NCI-H1105 (cell line): ENCODE measurements around the gene ODC1.
A peak's percentile ranks its signal among the peaks of the same experiment; 100 is the strongest.
"Not testable (repeated sequence)": the region's sequence is repeated elsewhere in the genome, so short reads cannot be mapped to it uniquely, and the experiment has no call there.

ENCODE experiments used
- DNase-seq: peaks from one replicate; lab custom pipeline; 2025; lab: John Stamatoyannopoulos, UW

The ODC1 gene

GRCh38 chr2:10447895-10448575 is at the start of gene ODC1:
TSS of gene ODC1 (minus strand) at chr2:10448327. CDS start at chr2:10445032, 3,295 bp downstream.
- DNase-seq = peak; percentile 94

GRCh38 chr2:10497797-10498251 is 49.7 kb upstream of the ODC1 start:
- no peak for DNase-seq

- DNase-seq = no peak
These were observed 47.8 kb upstream of the ODC1 start for GRCh38 chr2:10495988-10496313.

GRCh38 chr2:10495311-10495987 is 47.3 kb upstream of the ODC1 start:
- no peak for DNase-seq

- no peak for DNase-seq
These were observed 46.4 kb upstream of the ODC1 start for GRCh38 chr2:10494351-10495066.

GRCh38 chr2:10493634-10494281 is 45.6 kb upstream of the ODC1 start:
- no peak for DNase-seq

GRCh38 chr2:10493075-10493633 is 45.0 kb upstream of the ODC1 start:
- no peak for DNase-seq

- no peak for DNase-seq
These were observed 42.7 kb upstream of the ODC1 start for GRCh38 chr2:10490806-10491291.

GRCh38 chr2:10489842-10490555 is 41.9 kb upstream of the ODC1 start:
- no peak for DNase-seq

- DNase-seq = not testable (repeated sequence)
These were observed 40.0 kb upstream of the ODC1 start for GRCh38 chr2:10488142-10488541.

- DNase-seq = not testable (repeated sequence)
These were observed 39.6 kb upstream of the ODC1 start for GRCh38 chr2:10487741-10488104.

- DNase-seq = no peak
These were observed 39.1 kb upstream of the ODC1 start for GRCh38 chr2:10487081-10487740.

- no peak for DNase-seq
These were observed 38.5 kb upstream of the ODC1 start for GRCh38 chr2:10486601-10487079.

- no peak for DNase-seq
These were observed 38.0 kb upstream of the ODC1 start for GRCh38 chr2:10486091-10486490.

GRCh38 chr2:10482913-10483312 is 34.8 kb upstream of the ODC1 start:
- DNase-seq = no peak

- DNase-seq = no peak
These were observed 34.3 kb upstream of the ODC1 start for GRCh38 chr2:10482460-10482859.

GRCh38 chr2:10481666-10482157 is 33.6 kb upstream of the ODC1 start:
- no peak for DNase-seq

- no peak for DNase-seq
These were observed 33.0 kb upstream of the ODC1 start for GRCh38 chr2:10481055-10481665.

- DNase-seq = no peak
These were observed 32.3 kb upstream of the ODC1 start for GRCh38 chr2:10480359-10480949.

- DNase-seq = no peak
These were observed 30.8 kb upstream of the ODC1 start for GRCh38 chr2:10478916-10479315.
